ENCODE data around the gene FBXW8.

DNA sequence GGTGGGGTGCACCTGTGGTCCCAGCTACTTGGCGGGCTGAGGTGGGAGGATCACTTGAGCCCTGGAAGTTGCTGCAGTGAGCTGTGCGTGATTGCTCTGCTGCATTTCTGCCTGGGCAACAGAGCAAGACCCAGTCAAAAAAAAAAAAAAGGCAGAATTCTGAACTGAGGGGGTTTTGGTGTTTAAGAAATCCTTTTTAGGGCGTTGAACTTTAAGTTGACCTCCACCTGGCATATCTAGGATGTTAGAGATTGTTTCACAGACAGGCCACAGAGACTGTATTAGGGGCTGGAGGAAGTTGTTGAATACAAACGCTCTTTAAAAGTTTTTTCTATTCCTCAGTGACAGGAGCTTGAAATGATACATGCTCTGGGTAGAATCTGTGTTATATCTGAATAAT is 60.5 kb downstream of the FBXW8 start:
- TF ChIP-seq, protein P1, sequence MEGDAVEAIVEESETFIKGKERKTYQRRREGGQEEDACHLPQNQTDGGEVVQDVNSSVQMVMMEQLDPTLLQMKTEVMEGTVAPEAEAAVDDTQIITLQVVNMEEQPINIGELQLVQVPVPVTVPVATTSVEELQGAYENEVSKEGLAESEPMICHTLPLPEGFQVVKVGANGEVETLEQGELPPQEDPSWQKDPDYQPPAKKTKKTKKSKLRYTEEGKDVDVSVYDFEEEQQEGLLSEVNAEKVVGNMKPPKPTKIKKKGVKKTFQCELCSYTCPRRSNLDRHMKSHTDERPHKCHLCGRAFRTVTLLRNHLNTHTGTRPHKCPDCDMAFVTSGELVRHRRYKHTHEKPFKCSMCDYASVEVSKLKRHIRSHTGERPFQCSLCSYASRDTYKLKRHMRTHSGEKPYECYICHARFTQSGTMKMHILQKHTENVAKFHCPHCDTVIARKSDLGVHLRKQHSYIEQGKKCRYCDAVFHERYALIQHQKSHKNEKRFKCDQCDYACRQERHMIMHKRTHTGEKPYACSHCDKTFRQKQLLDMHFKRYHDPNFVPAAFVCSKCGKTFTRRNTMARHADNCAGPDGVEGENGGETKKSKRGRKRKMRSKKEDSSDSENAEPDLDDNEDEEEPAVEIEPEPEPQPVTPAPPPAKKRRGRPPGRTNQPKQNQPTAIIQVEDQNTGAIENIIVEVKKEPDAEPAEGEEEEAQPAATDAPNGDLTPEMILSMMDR (IDR thresholded peaks at IDR 0.05) = no peak
- no peak for TF ChIP-seq POLR2A (IDR thresholded peaks at IDR 0.05)

Measured in thyroid gland (tissue), 4 donors.